GM15510 (cell line): ENCODE results near the gene BEND5.

ENCODE experiments used
- POLR2A ChIP-seq: IDR thresholded peaks from 3 replicates; pipeline ENCODE4 v1.6.1; 2011; ENCODE audit warnings: borderline replicate concordance; ENCODE audit not compliant: insufficient read length; ENCODE audit errors: extremely low read depth

Gene BEND5

GRCh38 chr1:48684381-48684780, 92.3 kb downstream of the BEND5 start:
- TF ChIP-seq POLR2A: no peak

DNA sequence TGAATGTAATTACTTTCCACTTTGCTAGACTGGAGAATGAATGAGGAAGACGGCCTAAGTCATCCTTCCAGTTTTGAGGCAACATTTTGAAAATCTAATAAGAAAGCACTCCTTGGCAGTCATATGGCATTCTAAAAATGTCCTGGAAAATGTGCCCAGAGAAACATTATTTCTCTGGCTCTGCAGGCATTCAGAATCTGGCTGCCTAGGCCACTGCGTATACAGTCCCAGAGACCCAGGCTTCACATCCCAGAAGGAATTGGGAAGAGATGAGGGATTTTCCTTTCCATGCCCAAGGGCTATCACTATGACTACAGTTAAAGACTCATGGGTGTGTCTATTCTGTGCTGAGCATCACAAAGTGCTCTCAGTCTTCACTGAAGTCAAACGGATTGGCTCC, 92.9 kb downstream of the BEND5 start:
- no peak for TF ChIP-seq POLR2A

DNA sequence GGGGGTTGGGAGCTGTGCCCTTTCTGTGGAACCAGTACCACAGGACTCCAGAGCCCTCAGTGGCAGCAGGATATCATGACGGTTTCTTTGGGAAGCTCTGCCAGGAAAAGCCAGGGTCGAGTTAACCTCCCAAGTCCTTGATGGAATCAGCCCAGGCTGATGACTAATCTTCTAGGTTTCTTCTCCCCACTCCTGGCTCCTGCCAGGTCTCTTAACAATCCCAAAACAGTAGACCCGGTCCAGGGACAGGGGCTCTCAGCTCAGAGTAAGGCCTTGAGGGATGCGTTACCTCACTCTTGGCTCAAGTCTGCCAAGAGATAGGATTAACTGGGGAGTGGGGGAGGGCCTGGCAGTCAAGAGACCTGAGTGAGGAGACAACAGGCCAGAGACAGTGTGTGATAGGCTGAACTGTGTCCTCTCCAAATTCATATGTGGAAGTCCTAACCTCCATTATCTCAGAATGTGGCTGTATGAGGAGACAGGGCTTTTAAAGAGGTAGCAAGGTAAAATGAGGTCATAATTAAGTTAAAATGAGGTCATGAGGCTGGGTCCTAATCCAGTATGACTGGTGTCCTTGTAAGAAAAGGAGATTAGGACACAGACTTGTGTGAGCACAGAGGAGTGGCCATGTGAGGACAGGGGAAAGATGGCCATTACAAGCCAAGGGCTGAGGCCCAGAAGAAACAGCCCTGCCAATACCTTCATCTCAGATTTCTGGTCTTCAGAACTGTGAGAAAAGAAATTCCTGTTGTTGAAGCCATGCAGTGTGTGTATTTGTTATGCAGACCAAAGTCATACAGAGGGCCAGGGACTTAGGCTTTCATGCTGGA, 95.0 kb downstream of the BEND5 start:
- no peak for TF ChIP-seq POLR2A

GRCh38 chr1:48680411-48681035, 96.2 kb downstream of the BEND5 start:
- TF ChIP-seq POLR2A: no peak

- TF ChIP-seq POLR2A: no peak
Measured at GRCh38 chr1:48679859-48680258, 96.8 kb downstream of the BEND5 start.

DNA sequence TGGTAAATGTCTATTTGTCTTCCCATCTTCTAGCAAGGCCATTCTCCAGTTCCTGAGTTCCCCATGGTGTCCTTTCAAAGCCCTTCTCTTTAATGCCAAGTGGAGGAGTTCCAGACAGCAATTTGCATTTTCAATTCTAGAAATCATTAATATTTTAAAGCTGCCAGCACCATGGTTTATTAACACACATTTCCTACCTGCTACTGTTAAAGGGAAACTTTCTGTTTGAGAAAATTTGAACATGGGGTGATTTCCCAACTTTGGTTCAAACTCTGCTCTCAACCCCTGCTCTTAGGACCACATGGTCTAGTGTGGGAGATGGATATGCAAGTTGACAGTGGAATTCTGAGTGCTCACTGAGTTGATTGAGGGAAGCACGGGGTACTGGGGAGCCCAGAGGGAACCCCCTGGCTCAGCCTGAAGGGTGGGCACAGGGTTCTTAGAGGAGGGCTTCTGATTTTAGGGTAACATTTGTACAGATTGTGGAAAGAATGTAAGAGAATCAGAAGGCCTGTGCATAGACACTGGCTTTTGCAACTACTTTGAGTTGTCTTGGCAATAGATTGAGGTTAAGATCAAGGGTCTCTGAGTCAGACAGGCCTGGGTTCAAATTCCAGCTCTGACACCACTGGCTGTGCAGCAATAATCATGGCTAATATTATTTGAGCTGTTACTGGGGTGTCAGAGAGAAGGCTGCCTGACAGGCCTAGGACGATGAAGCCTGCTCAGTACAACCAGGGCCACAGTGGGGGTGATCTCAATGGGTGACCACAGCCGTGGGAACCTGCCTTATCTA, 97.8 kb downstream of the BEND5 start:
- TF ChIP-seq POLR2A: no peak
